GM12878 (cell line): Measurements from ENCODE around the gene ZNF827. TPM values are rescaled to one million over a fixed set of nuclear protein-coding genes. Genes with fewer than 3 reads are reported as not detected.

Experiments
- ATAC-seq: fragments of 200-7000 bp; cut with Tn5 transposase; 3 replicates; pipeline ENCODE4 v1.9.1; 2020; ENCODE audit warnings: mild to moderate bottlenecking, moderate library complexity
- BruUV-seq: library from RNA; stranded (reverse); fragments of 400-500 nt; replicated peaks from 2 replicates; lab custom pipeline; 2021; lab: Mats Ljungman, UMichigan
- CTCF ChIA-PET: fragments of 300-600 bp; sonication (Branson Sonifier 250); formaldehyde crosslinking; extraction: SDS; loops from one replicate; lab custom pipeline; 2021; ENCODE audit warnings: inconsistent platforms; lab: Yijun Ruan, JAX
- POLR2A ChIA-PET: fragments of 350-600 bp; formaldehyde crosslinking; extraction: SDS; loops from one replicate; lab custom pipeline; 2021; ENCODE audit warnings: inconsistent platforms; lab: Charles Lee
- RAD21 ChIA-PET: fragments of 300-600 bp; sonication (Branson Sonifier 250); formaldehyde crosslinking; loops from one replicate; lab custom pipeline; 2023; ENCODE audit warnings: antibody characterized with exemption; ENCODE audit not compliant: unreplicated experiment; lab: Charles Lee
- SMC1A ChIA-PET: fragments of 300-600 bp; sonication (Branson Sonifier 250); formaldehyde crosslinking; loops from one replicate; lab custom pipeline; 2023; ENCODE audit not compliant: unreplicated experiment, uncharacterized antibody; lab: Charles Lee
- DNase-seq: peaks from one replicate; pipeline ENCODE4 v3.0.0-alpha.2; 2011; ENCODE audit warnings: low read depth, low spot score
- FAIRE-seq: peaks from 3 replicates; lab custom pipeline; 2011; peaks lifted over from hg19 to GRCh38; lab: Jason Lieb, UNC
- H2AFZ ChIP-seq: 2 replicates; pipeline ENCODE4 v1.6.0; 2011; ENCODE audit warnings: low read depth, low read length, control low read depth; ENCODE audit not compliant: control insufficient read depth
- H3K27ac ChIP-seq: 2 replicates; pipeline ENCODE4 v1.5.1; 2011; ENCODE audit warnings: control low read depth; ENCODE audit not compliant: control insufficient read depth, insufficient read depth
- H3K27me3 ChIP-seq, 2 experiments: replicated peaks in 1 of 2; 2 replicates each; pipeline versions ENCODE4 v1.6.0 to v1.6.1; 2011; ENCODE audit warnings: low read length in 1 of 2; ENCODE audit not compliant: control insufficient read depth in 2 of 2, insufficient read depth in 2 of 2
- H3K36me3 ChIP-seq, 2 experiments: 2 replicates each; pipeline ENCODE4 v1.5.1; 2011; ENCODE audit warnings: low read length in 1 of 2; ENCODE audit not compliant: control insufficient read depth in 2 of 2, insufficient read depth in 2 of 2
- H3K4me1 ChIP-seq: 2 replicates; pipeline ENCODE4 v1.6.1; 2011; ENCODE audit warnings: mild to moderate bottlenecking, low read length, moderate library complexity, mixed read lengths; ENCODE audit not compliant: control insufficient read depth, insufficient read depth
- H3K4me2 ChIP-seq: 2 replicates; pipeline ENCODE4 v1.6.0; 2011; ENCODE audit warnings: control low read depth; ENCODE audit not compliant: control insufficient read depth, insufficient read depth
- H3K4me3 ChIP-seq: fragments of 200-600 bp; sonication (generic); 2 replicates; pipeline ENCODE4 v1.5.1; 2016
- H3K79me2 ChIP-seq: 2 replicates; pipeline ENCODE4 v1.6.0; 2011; ENCODE audit warnings: low read length; ENCODE audit not compliant: control insufficient read depth, insufficient read depth
- H3K9ac ChIP-seq: 2 replicates; pipeline ENCODE4 v1.8.0; 2011; ENCODE audit warnings: low read length, control low read depth, mixed read lengths; ENCODE audit not compliant: control insufficient read depth, insufficient read depth
- H3K9me3 ChIP-seq: replicated peaks from 3 replicates; pipeline ENCODE4 v1.5.1; 2011; ENCODE audit warnings: mild to moderate bottlenecking, low read length; ENCODE audit not compliant: control insufficient read depth, insufficient read depth
- H4K20me1 ChIP-seq: 2 replicates; pipeline ENCODE4 v1.6.0; 2011; ENCODE audit not compliant: control insufficient read depth, insufficient read depth
- BMI1 ChIP-seq: fragments of 450-650 bp; IDR thresholded peaks from 2 replicates; pipeline ENCODE4 v1.6.1; 2016; ENCODE audit warnings: mild to moderate bottlenecking, moderate library complexity, borderline replicate concordance
- BRCA1 ChIP-seq: IDR thresholded peaks from 2 replicates; pipeline ENCODE4 v1.6.1; 2011; ENCODE audit warnings: low read depth, low read length, improper control_type of control experiment
- CBFB ChIP-seq: IDR thresholded peaks from 2 replicates; pipeline ENCODE4 v1.6.1; 2016; ENCODE audit warnings: antibody characterized with exemption, low read depth
- EGR1 ChIP-seq, 2 experiments: IDR thresholded peaks; 1 replicate in 1 of 2; 2 replicates in 1 of 2; pipeline ENCODE4 v1.6.1; 2011 to 2012; ENCODE audit warnings: low read depth in 2 of 2, low read length in 2 of 2, borderline replicate concordance in 1 of 2, mild to moderate bottlenecking in 1 of 2, moderate library complexity in 1 of 2
- EP300 ChIP-seq, 2 experiments: fragments of 150-350 bp in 1 of 2; IDR thresholded peaks; 2 replicates each; pipeline ENCODE4 v1.6.1; 2011 to 2012; ENCODE audit warnings: low read depth in 2 of 2, low read length in 2 of 2, borderline replicate concordance in 1 of 2, improper control_type of control experiment in 1 of 2, inconsistent platforms in 1 of 2; ENCODE audit not compliant: control insufficient read depth in 1 of 2
- ETV6 ChIP-seq, 2 experiments: fragments of 450-650 bp in 1 of 2; IDR thresholded peaks in 1 of 2; conservative IDR thresholded peaks in 1 of 2; 2 replicates each; pipeline ENCODE4 v1.6.1; 2014; ENCODE audit warnings: antibody characterized with exemption in 1 of 2, borderline replicate concordance in 1 of 2, low read depth in 1 of 2, mild to moderate bottlenecking in 1 of 2, moderate library complexity in 1 of 2
- JUNB ChIP-seq: IDR thresholded peaks from 2 replicates; pipeline ENCODE4 v1.6.1; 2016; ENCODE audit warnings: antibody characterized with exemption, mild to moderate bottlenecking
- KDM1A ChIP-seq: fragments of 200-600 bp; sonication (generic); IDR thresholded peaks from 2 replicates; pipeline ENCODE4 v1.6.1; 2016; ENCODE audit warnings: borderline replicate concordance
- MTA3 ChIP-seq: IDR thresholded peaks from 2 replicates; pipeline ENCODE4 v1.6.1; 2012; ENCODE audit warnings: low read length, inconsistent platforms, borderline replicate concordance
- NFYB ChIP-seq: IDR thresholded peaks from 2 replicates; pipeline ENCODE4 v1.6.1; 2011; ENCODE audit warnings: low read depth, mild to moderate bottlenecking, low read length, improper control_type of control experiment, moderate library complexity; ENCODE audit not compliant: insufficient read depth
- NR2C2 ChIP-seq: IDR thresholded peaks from 2 replicates; pipeline ENCODE4 v1.6.1; 2011; ENCODE audit warnings: borderline replicate concordance, low read depth; ENCODE audit not compliant: control insufficient read depth, insufficient read length
- NRF1 ChIP-seq: conservative IDR thresholded peaks from 2 replicates; pipeline ENCODE4 v1.6.1; 2011; ENCODE audit warnings: mild to moderate bottlenecking, low read depth, low read length, improper control_type of control experiment
- POU2F2 ChIP-seq: IDR thresholded peaks from 3 replicates; pipeline ENCODE4 v1.6.1; 2011; ENCODE audit warnings: low read depth, mild to moderate bottlenecking, low read length, borderline replicate concordance
- SP1 ChIP-seq: IDR thresholded peaks from one replicate; pipeline ENCODE4 v1.6.1; 2011; ENCODE audit warnings: low read depth, low read length
- SREBF1 ChIP-seq: IDR thresholded peaks from 2 replicates; pipeline ENCODE4 v1.6.1; 2012; ENCODE audit warnings: mild to moderate bottlenecking, low read length
- TAF1 ChIP-seq: IDR thresholded peaks from 2 replicates; pipeline ENCODE4 v1.6.1; 2011; ENCODE audit warnings: mild to moderate bottlenecking, low read depth, low read length, borderline replicate concordance
- TBL1XR1 ChIP-seq: IDR thresholded peaks from 2 replicates; pipeline ENCODE4 v1.6.1; 2012; ENCODE audit warnings: low read depth, low read length, improper control_type of control experiment
- WGBS: methylation state at CpG from one replicate; pipeline ENCODE4 v1.1.6; 2016; ENCODE audit warnings: low lambda C conversion rate; ENCODE audit not compliant: insufficient replicate concordance, insufficient coverage; ENCODE audit errors: missing lambda C conversion rate; 5-methylcytosine and 5-hydroxymethylcytosine counted together
- in situ Hi-C: fragments of 300-500 bp; cut with MboI; formaldehyde crosslinking; loops from 9 replicates; pipeline ENCODE4 v1.14.3; 2018; ENCODE audit warnings: mixed read lengths
- intact Hi-C: fragments of 100-400 bp; cut with micrococcal nuclease; formaldehyde crosslinking; loops from one replicate; pipeline ENCODE4 v1.14.2; 2022; ENCODE audit not compliant: unreplicated experiment
- polyA plus RNA-seq, 11 experiments: library from polyadenylated mRNA; depleted of rRNA in 4 of 11; unstranded in 6 of 11; stranded (reverse) in 5 of 11; fragments of >200 nt; fragmentation: Nextera tagmentation in 4 of 11; fragmentation: Illumina TruSeq in 1 of 11; extraction: Ambion mirVana in 4 of 11; extraction: Trizol in 1 of 11; gene quantifications; 1 replicate in 1 of 11; 2 replicates in 10 of 11; pipeline versions ENCODE4 v1.2.1 to v1.2.3, GENCODE V29; 2011 to 2016; ENCODE audit warnings: inconsistent platforms in 2 of 11, missing spikeins in 2 of 11, low read depth in 1 of 11
- total RNA-seq, 4 experiments: library from RNA; depleted of rRNA in 3 of 4; stranded (reverse); fragments of >200 nt in 3 of 4; fragmentation: Illumina TruSeq in 1 of 4; extraction: Trizol in 1 of 4; gene quantifications; 2 replicates each; pipeline versions ENCODE4 v1.2.1 to v1.2.3, GENCODE V29; 2013 to 2021
- TF ChIP-seq, protein P1 (sequence below): fragments of 450-650 bp; IDR thresholded peaks from 2 replicates; pipeline ENCODE4 v1.6.1; 2016; ENCODE audit warnings: mild to moderate bottlenecking
- TF ChIP-seq, protein P2 (sequence below): IDR thresholded peaks from 2 replicates; pipeline ENCODE4 v1.6.1; 2012; ENCODE audit warnings: low read depth, low read length, improper control_type of control experiment
- TF ChIP-seq, protein P3 (sequence below): IDR thresholded peaks from 2 replicates; pipeline ENCODE4 v1.6.1; 2011; ENCODE audit warnings: low read depth, mild to moderate bottlenecking, low read length, moderate library complexity, borderline replicate concordance; ENCODE audit errors: extremely low read depth

Gene ZNF827
- total and polyA plus RNA-seq, 10 of the 15 experiments (the other 5 are each of a cell fraction or from before 2014, with no cell fraction given), result 3.8 to 31.5 (median 13.6) TPM

DNA sequence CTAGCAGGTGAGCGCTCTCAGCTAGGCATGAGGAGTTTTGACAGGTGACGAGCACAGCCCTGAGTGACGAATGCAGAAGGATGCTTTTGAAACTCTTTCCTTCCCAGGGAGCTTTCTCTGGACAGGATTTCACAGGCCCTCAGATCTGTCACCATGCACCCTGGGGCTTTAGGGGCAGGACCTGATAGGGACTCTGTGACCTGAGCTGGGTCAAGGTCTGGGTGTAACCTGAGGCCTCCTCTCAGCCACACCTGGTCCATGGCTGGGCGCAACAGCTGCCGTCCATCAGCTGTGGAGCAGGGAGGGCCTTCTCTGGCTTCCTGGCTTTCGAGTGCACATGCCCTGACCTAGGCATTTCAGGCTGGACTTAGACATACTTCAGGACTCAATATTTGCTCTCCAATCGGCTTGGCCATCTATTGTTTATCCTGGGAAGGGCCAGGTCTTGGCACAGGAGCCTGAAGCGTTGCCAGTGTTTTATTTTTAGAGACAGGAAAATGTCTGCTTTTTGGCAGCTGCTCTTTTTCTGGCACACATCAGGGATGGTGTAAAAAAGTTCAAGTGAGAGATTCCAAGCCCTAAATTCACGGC lies 202.3 kb downstream of the ZNF827 start:
- intact Hi-C loops (no loop called here), in situ Hi-C loops (no loop called here)
- Histone ChIP-seq H2AFZ (no peak overlapping the region), H3K27ac (no peak overlapping the region), H3K9ac (no peak overlapping the region), H3K36me3 (no peaks in the 10 kb centered on the region), H3K4me3 (no peak overlapping the region), H3K27me3 (no peaks in the 10 kb centered on the region; a peak in 1 of 4 replicates), H3K9me3 (no peaks in the 10 kb centered on the region), H3K4me1 (peaks cover 16% of the 10 kb centered on the region), H4K20me1 (no peaks in the 10 kb centered on the region)
- BruUV-seq, result no TSS peak
- no peak for FAIRE-seq
- WGBS, result 78% methylated on average over 9 of the region's 9 CpGs
- CTCF ChIA-PET, result no interaction called here
- no peak for ATAC-seq
- POLR2A ChIA-PET, result no interaction called here
- no peak for DNase-seq
- TF ChIP-seq BRCA1 (no peak), EGR1 (IDR thresholded peaks at IDR 0.05; ENCODE audit: borderline replicate concordance in 1 of 2, low read depth in 2 of 2, low read length in 2 of 2) (no peak), NFYB (no peak), SP1 (no peak), JUNB (no peak), BMI1 (no peak), TBL1XR1 (no peak), EP300 (IDR thresholded peaks at IDR 0.05; ENCODE audit: borderline replicate concordance in 1 of 2, control insufficient read depth in 1 of 2, low read depth in 2 of 2, low read length in 2 of 2) (no peak), ETV6 (conservative IDR thresholded peaks at IDR 0.05 in 1 of 2, IDR thresholded peaks at IDR 0.05 in 1 of 2; ENCODE audit: borderline replicate concordance in 1 of 2, low read depth in 1 of 2) (no peak), TAF1 (no peak), KDM1A (no peak), SREBF1 (no peak), CBFB (no peak), NRF1 (no peak), POU2F2 (no peak), MTA3 (no peak), NR2C2 (no peak)
- TF ChIP-seq, protein P1, sequence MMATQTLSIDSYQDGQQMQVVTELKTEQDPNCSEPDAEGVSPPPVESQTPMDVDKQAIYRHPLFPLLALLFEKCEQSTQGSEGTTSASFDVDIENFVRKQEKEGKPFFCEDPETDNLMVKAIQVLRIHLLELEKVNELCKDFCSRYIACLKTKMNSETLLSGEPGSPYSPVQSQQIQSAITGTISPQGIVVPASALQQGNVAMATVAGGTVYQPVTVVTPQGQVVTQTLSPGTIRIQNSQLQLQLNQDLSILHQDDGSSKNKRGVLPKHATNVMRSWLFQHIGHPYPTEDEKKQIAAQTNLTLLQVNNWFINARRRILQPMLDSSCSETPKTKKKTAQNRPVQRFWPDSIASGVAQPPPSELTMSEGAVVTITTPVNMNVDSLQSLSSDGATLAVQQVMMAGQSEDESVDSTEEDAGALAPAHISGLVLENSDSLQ, result no peak
- TF ChIP-seq, protein P2, sequence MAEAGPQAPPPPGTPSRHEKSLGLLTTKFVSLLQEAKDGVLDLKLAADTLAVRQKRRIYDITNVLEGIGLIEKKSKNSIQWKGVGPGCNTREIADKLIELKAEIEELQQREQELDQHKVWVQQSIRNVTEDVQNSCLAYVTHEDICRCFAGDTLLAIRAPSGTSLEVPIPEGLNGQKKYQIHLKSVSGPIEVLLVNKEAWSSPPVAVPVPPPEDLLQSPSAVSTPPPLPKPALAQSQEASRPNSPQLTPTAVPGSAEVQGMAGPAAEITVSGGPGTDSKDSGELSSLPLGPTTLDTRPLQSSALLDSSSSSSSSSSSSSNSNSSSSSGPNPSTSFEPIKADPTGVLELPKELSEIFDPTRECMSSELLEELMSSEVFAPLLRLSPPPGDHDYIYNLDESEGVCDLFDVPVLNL, result no peak
- TF ChIP-seq, protein P3, sequence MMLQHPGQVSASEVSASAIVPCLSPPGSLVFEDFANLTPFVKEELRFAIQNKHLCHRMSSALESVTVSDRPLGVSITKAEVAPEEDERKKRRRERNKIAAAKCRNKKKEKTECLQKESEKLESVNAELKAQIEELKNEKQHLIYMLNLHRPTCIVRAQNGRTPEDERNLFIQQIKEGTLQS, result no peak
- TF ChIP-seq, all 136 proteins: peak for 0
- ChIA-PET SMC1A (interaction anchor here (1.1 kb wide), 1 partner anchor 11 kb away, joined by 3 read pairs; no protein-coding TSS in a partner anchor), RAD21 (no interaction called here)
- Histone ChIP-seq H3K79me2 (no peaks in the 10 kb centered on the region), H3K4me2 (no peak overlapping the region)
